Mucosa of descending colon (tissue), 3 donors: ENCODE measurements around the gene MRPL43. TPM values are rescaled to one million over a fixed set of nuclear protein-coding genes. Genes with fewer than 3 reads are reported as not detected.
"Not testable (repeated sequence)": the region's sequence is repeated elsewhere in the genome, so short reads cannot be mapped to it uniquely, and the experiment has no call there.

Experiments
- ATAC-seq: fragments of 200-7000 bp; cut with Tn5 transposase; one replicate; pipeline ENCODE4 v1.9.1; 2020; ENCODE audit warnings: mild to moderate bottlenecking, moderate library complexity
- DNase-seq, 3 donors: peaks; one replicate each; pipeline ENCODE4 v3.0.0-alpha.2; 2020
- H3K36me3 ChIP-seq: fragments of 200-600 bp; one replicate; pipeline ENCODE4 v1.8.0; 2021; ENCODE audit warnings: low read depth, mild to moderate bottlenecking
- H3K4me1 ChIP-seq: fragments of 200-600 bp; one replicate; pipeline ENCODE4 v1.8.0; 2021; ENCODE audit warnings: low read depth, mild to moderate bottlenecking
- H3K4me3 ChIP-seq: fragments of 200-600 bp; one replicate; pipeline ENCODE4 v1.8.0; 2021; ENCODE audit warnings: mild to moderate bottlenecking
- H3K9me3 ChIP-seq: fragments of 200-600 bp; one replicate; pipeline ENCODE4 v1.8.0; 2021; ENCODE audit warnings: mild to moderate bottlenecking
- intact Hi-C, 2 donors: fragments of 100-400 bp; cut with DNase I in 1 of 2; cut with micrococcal nuclease in 1 of 2; formaldehyde crosslinking; loops; one replicate each; pipeline versions ENCODE4 v1.11.0 to v1.11.1; 2022; cut with DNase I, micrococcal nuclease
- total RNA-seq, 3 donors: library from RNA; stranded (reverse); fragmentation: NEBNext Ultra II Directional in 2 of 3; extraction: Animal tissue kit (Norgen Biotek cat#: 25700) in 2 of 3; gene quantifications; one replicate each; pipeline versions ENCODE4 v1.2.1 to v1.2.4, GENCODE V29; 2021 to 2023
- TF ChIP-seq, protein P1 (sequence below): fragments of 200-600 bp; IDR thresholded peaks from one replicate; pipeline ENCODE4 v1.8.0; 2022; ENCODE audit warnings: antibody characterized with exemption, mild to moderate bottlenecking
- donor health status: DM: no; HTN: no; CAD: no; lungs with moderate emphysema.
- donor health status: DM: no; HTN: no; CAD: no.
- donor health status: DM: no; HTN: yes; CAD: no.

The MRPL43 gene
- total RNA-seq, 3 donors from 2014 or later, result 61.3 to 82.3 (median 71.4) TPM

DNA sequence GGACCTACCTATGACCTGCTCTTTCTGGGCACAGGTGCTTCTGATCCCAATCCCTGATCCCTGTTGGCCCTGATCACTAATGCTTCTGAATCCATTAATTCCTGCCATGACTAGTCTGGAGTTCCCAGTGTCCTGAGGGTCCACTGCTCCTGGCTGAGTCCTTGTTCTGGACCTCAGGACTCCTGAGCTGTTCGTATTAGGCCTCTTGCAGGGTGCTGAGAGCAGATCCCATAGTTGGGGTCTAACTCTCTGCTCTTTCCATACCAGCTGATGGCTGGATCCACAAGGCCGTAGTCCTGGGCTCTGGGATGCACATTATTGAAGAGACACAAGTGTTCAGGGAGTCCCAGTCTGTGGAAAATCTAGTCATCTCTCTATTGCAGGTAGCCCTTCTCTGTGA is 7.0 kb downstream of the MRPL43 start:
- TF ChIP-seq, protein P1, sequence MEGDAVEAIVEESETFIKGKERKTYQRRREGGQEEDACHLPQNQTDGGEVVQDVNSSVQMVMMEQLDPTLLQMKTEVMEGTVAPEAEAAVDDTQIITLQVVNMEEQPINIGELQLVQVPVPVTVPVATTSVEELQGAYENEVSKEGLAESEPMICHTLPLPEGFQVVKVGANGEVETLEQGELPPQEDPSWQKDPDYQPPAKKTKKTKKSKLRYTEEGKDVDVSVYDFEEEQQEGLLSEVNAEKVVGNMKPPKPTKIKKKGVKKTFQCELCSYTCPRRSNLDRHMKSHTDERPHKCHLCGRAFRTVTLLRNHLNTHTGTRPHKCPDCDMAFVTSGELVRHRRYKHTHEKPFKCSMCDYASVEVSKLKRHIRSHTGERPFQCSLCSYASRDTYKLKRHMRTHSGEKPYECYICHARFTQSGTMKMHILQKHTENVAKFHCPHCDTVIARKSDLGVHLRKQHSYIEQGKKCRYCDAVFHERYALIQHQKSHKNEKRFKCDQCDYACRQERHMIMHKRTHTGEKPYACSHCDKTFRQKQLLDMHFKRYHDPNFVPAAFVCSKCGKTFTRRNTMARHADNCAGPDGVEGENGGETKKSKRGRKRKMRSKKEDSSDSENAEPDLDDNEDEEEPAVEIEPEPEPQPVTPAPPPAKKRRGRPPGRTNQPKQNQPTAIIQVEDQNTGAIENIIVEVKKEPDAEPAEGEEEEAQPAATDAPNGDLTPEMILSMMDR, result no peak
- Histone ChIP-seq H3K9me3 (no peaks in the 10 kb centered on the region), H3K4me1 (no peaks in the 10 kb centered on the region), H3K36me3 (peaks cover 7% of the 10 kb centered on the region), H3K4me3 (no peak overlapping the region)
- intact Hi-C loops, result no loop called here
- ATAC-seq, result no peak
- no peak for DNase-seq

DNA sequence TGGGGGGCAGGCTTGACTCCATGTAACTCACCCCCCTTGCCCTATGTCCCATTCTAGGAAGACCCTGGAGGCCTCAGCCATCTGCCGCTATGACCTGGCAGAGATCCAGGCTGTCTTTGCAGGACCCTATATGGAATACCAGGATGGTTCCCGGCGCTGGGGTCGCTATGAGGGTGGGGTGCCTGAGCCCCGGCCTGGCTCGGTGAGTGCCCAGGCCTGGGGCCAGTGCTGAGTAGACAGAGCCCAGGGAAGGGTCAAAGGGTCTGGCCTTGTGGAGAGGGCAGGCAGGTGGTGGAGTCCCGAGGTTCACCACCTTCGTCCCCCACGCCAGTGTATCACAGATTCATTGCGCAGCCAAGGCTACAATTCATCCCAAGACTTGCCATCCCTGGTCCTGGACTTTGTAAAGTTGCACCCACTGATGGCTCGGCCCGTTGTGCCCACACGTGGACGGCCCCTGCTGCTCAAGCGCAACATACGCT is 7.5 kb downstream of the MRPL43 start:
- H3K4me3 ChIP-seq, result no peak overlapping the region
- ATAC-seq (no peak), DNase-seq (no peak)
- intact Hi-C loops, result no loop called here
- no peaks in the 10 kb centered on the region for H3K4me1 ChIP-seq
- H3K36me3 ChIP-seq, result peaks cover 7% of the 10 kb centered on the region
- H3K9me3 ChIP-seq, result no peaks in the 10 kb centered on the region
- TF ChIP-seq, protein P1, result no peak

DNA sequence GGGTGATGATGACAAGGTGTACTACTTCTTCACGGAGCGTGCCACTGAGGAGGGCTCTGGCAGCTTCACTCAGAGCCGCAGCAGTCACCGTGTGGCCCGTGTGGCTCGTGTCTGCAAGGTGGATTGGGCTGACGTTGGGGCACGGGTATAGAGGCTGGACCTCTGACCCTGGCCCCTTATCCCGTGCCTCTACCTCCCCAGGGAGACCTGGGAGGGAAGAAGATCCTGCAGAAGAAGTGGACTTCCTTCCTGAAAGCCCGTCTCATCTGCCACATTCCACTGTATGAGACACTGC is 8.4 kb downstream of the MRPL43 start:
- ATAC-seq (no peak), DNase-seq (no peak)
- peaks cover 7% of the 10 kb centered on the region for H3K36me3 ChIP-seq
- TF ChIP-seq, protein P1, result no peak
- H3K4me1 ChIP-seq, result no peaks in the 10 kb centered on the region
- intact Hi-C loops, result no loop called here
- no peaks in the 10 kb centered on the region for H3K9me3 ChIP-seq
- no peak overlapping the region for H3K4me3 ChIP-seq

DNA sequence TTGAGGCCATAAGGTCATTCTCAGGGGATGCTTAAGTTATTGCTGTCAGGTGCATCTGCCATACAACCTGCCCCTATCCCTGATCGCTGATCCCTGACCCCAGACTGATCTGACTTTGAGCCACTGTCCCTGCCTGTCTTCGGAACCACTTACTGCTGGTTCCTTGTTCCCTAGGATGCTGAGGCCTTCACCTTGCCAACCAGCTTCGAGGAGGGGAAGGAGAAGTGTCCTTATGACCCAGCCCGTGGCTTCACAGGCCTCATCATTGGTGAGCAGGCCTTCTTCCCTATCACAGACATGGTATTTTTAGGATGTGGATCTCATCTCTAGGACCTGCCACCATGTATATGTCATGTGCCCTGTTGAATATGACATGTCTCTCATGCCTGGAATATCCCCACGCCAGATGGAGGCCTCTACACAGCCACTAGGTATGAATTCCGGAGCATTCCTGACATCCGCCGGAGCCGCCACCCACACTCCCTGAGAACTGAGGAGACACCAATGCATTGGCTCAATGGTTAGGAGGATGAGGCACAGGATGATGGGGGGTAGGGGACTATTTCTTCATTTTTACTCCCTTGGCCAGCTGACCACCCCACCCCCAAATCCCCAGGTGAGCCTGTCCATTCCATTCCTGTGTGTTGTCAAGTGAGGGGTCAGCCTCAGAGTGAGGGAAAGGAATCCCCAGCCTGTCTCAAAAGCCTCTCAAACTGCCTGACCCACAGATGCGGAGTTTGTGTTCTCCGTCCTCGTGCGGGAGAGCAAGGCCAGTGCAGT is 9.0 kb downstream of the MRPL43 start:
- no peak for DNase-seq
- intact Hi-C loops, result no loop called here
- no peaks in the 10 kb centered on the region for H3K4me1 ChIP-seq
- no peaks in the 10 kb centered on the region for H3K9me3 ChIP-seq
- H3K4me3 ChIP-seq, result no peak overlapping the region
- TF ChIP-seq, protein P1, result no peak
- no peak for ATAC-seq
- peaks cover 7% of the 10 kb centered on the region for H3K36me3 ChIP-seq

DNA sequence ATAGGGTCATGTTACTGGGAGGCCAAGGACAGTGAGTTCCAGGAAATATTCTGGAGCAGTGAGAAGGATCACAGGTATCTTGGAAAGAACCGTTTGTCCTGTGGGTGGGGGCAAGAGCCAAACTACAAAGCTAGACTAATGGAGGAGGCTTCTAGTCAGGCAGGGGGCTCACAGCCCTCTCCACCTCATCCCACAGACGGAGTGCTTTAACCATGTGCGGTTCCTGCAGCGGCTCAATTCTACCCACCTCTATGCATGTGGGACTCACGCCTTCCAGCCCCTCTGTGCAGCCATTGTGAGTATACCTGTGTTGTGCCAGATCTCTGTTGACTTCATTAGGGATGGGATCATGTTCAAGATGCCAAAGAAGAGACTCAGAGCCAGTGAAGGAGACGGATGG is 9.9 kb downstream of the MRPL43 start:
- TF ChIP-seq, protein P1, result no peak
- H3K36me3 ChIP-seq, result peaks cover 7% of the 10 kb centered on the region
- H3K4me3 ChIP-seq, result no peak overlapping the region
- intact Hi-C loops, result no loop called here
- DNase-seq, result no peak
- no peaks in the 10 kb centered on the region for H3K9me3 ChIP-seq
- H3K4me1 ChIP-seq, result peaks cover under 1% of the 10 kb centered on the region
- no peak for ATAC-seq

DNA sequence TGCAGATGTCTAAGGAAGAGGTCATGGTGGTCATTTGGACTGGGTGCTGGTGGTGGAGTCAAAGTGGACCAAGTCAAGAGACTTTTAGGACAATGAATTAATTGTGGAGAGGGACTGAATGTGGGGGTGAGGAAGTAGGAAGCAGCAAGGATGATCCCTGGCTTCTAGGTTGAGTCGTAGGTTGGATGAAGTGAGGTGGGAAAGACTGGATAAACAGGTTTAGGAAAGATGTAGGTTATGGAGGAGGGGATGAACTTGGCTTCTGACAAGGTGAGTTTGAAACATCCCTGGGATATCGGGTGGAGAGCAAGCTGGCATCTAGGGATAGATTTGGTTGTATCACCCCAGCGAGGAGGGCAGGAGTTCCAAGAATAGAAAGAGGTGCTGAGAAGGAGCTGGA is 10.4 kb downstream of the MRPL43 start:
- peaks cover 5% of the 10 kb centered on the region for H3K4me1 ChIP-seq
- intact Hi-C loops, result no loop called here
- H3K36me3 ChIP-seq, result peaks cover 7% of the 10 kb centered on the region
- ATAC-seq, result no peak
- DNase-seq, result no peak
- H3K9me3 ChIP-seq, result no peaks in the 10 kb centered on the region
- TF ChIP-seq, protein P1, result no peak
- no peak overlapping the region for H3K4me3 ChIP-seq

DNA sequence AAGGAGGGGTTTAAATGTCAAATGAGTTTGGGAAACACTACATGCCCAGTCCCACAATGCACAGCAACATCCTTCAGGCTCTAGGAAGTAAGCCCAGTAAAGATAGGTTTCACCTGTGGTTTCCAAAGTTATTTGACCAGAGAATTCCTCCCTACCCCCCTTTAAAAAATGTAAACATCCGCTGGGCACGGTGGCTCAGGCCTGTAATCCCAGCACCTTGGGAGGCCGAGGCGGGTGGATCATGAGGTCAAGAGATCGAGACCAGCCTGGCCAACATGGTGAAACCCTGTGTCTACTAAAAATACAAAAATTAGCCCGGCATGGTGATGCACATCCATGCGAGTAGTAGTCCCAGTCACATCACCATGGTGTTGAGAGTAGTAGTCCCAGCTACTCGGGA is 11.9 kb downstream of the MRPL43 start:
- H3K36me3 ChIP-seq, H3K4me3 ChIP-seq, H3K9me3 ChIP-seq, DNase-seq, intact Hi-C loops, ATAC-seq, H3K4me1 ChIP-seq: not testable (repeated sequence)
